Natural killer cell treated with Interleukin-12 subunit alpha and Interleukin-12 subunit beta and Interleukin-15 and Interleukin-18, amount 100 ng/mL, for 72 hours (primary cell): Measurements from ENCODE around the gene ICE2. TPM values are rescaled to one million over a fixed set of nuclear protein-coding genes. Genes with fewer than 3 reads are reported as not detected.

ENCODE experiments used
- ATAC-seq, 2 donors: fragments of 150-1000 bp; cut with Tn5 transposase in 1 of 2; sonication (Bioruptor Pico), chemical (Tn5 transposase) in 1 of 2; 2 replicates each; pipeline ENCODE4 v1.10.0; 2021
- DNase-seq: peaks from one replicate; pipeline ENCODE4 v3.0.0; 2022; ENCODE audit warnings: low spot score
- H3K27ac Mint-ChIP-seq, 2 donors: 1 replicate in 1 of 2; 2 replicates in 1 of 2; pipeline ENCODE4 v1.8.0; 2022; ENCODE audit warnings: mixed read lengths in 2 of 2, mild to moderate bottlenecking in 1 of 2, moderate library complexity in 1 of 2
- H3K27me3 Mint-ChIP-seq, 2 donors: 1 replicate in 1 of 2; 2 replicates in 1 of 2; pipeline ENCODE4 v1.8.0; 2022; ENCODE audit warnings: mixed read lengths in 2 of 2
- H3K36me3 Mint-ChIP-seq: one replicate; pipeline ENCODE4 v1.8.0; 2022; ENCODE audit warnings: mixed read lengths
- H3K4me1 Mint-ChIP-seq, 2 donors: 1 replicate in 1 of 2; 2 replicates in 1 of 2; pipeline ENCODE4 v1.8.0; 2022; ENCODE audit warnings: low read depth in 2 of 2, mixed read lengths in 2 of 2, mild to moderate bottlenecking in 1 of 2
- H3K4me3 Mint-ChIP-seq: one replicate; pipeline ENCODE4 v1.8.0; 2022; ENCODE audit warnings: mixed read lengths
- H3K9me3 Mint-ChIP-seq: 2 replicates; pipeline ENCODE4 v1.8.0; 2022; ENCODE audit warnings: mixed read lengths
- total RNA-seq, 2 donors: library from RNA; stranded (reverse); gene quantifications; one replicate each; pipeline ENCODE4 v1.2.3, GENCODE V29; 2022

Gene ICE2
- total RNA-seq, 2 donors from 2014 or later = 38.9 to 79.4 TPM

DNA sequence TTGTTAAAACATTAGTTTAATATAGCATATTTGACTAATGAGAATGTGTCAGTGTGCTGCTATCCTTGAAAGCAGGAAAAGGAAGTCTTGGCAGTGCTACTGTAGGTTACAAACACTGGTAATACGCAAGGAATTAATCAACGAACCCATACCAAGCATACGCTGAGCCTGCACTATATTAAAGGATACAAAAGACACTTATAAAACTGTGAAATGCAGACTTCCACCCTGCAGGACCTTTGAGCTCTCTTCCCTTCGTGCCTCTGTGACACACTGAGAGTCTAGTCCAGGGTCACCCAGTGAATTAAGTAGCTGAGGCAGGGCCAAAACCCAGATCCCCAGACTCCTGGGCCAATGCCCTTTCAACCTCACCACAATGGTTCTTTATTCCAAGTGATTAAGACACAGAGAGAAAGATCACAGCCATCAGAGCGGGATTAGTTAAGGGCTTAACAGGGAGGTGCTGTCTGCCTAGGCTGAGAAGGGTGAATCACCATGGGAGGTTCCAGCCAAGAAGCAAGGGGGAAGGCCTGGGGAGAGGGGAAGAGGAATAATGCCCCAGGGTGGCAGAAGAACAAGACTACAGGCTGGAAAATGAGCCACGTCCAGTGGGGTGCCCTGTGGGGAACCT lies 88.0 kb downstream of the ICE2 start:
- H3K27me3 Mint-ChIP-seq = no peaks in the 10 kb centered on the region
- peak overlapping the region; percentile 37 for H3K4me3 Mint-ChIP-seq
- ATAC-seq (no peak), DNase-seq (no peak)
- peaks cover 10% of the 10 kb centered on the region for H3K36me3 Mint-ChIP-seq
- peaks cover 55 to 68% of the 10 kb centered on the region in 2 donors for H3K4me1 Mint-ChIP-seq
- no peaks in the 10 kb centered on the region for H3K9me3 Mint-ChIP-seq
- H3K27ac Mint-ChIP-seq = peak overlapping the region; percentile 66 to 85

DNA sequence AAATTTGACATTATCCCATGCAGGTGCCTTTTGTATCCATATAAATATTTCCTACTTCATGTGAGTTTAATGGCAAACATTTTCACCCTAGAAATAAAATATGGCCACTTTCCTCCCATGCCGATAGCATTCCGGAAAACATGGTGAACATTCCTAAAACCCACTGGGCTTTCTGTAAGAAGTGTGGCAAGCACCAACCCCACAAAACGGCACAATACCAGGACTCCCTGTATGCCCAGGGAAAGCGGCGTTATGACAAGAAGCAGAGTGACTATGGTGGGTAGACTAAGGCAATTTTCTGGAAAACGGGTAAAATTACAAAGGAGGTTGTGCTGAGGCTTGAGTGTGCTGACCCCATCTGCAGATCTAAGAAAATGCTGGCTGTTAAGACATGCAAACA lies 88.7 kb downstream of the ICE2 start:
- peak overlapping the region; percentile 75 for H3K4me3 Mint-ChIP-seq
- DNase-seq = no peak

DNA sequence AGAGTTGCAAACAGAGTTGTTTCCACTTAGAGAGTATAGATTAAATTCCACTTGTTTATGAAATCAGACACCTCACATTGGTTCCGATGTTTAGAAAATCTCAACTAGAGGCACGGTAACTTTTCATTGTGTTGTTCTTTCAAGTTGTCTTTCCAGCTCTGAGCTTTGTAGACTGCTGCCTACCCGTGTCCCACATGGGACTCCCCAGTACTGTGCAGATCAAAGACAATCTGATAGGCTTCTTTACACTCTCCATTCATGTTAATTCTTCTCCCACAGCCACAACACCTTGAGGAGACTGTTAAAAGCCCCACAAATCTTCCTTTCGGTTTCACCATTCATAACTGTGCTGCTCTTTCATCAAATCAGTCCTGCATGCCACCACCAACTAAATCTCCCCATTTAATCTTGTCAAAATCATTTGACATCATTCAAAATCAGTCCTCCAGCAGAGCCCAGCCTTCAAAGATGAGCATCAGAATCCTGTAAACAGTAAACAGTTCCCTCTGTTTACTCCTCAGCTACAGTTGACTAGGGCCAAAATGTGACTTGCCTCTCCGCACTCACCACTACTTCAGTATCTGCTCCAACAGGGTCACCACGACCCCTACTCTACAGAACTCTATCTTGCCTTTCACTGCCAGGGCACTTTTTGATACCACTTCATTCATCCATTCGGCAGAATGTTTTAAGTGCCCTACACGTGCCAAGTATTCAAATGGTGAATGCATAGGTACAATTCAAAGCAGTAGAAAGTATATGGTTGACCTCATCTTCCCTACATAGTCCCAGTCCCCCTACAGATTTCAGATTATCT lies 89.5 kb downstream of the ICE2 start:
- ATAC-seq = peak; percentile 87 to 89
- Mint-ChIP-seq H3K9me3 (no peaks in the 10 kb centered on the region), H3K27ac (peak overlapping the region; percentile 6 to 21), H3K36me3 (peaks cover 6% of the 10 kb centered on the region), H3K27me3 (no peaks in the 10 kb centered on the region), H3K4me3 (peak overlapping the region; percentile 75), H3K4me1 (peaks cover 55 to 62% of the 10 kb centered on the region in 2 donors)
- DNase-seq = no peak

More for the DNA sequence above, 88.7 kb downstream of the ICE2 start:
- peaks cover 55 to 67% of the 10 kb centered on the region in 2 donors for H3K4me1 Mint-ChIP-seq
- H3K9me3 Mint-ChIP-seq = no peaks in the 10 kb centered on the region
- peaks cover 6% of the 10 kb centered on the region for H3K36me3 Mint-ChIP-seq
- H3K27me3 Mint-ChIP-seq = no peaks in the 10 kb centered on the region
- peak overlapping the region; percentile 6 to 21 for H3K27ac Mint-ChIP-seq
- no peak for ATAC-seq

DNA sequence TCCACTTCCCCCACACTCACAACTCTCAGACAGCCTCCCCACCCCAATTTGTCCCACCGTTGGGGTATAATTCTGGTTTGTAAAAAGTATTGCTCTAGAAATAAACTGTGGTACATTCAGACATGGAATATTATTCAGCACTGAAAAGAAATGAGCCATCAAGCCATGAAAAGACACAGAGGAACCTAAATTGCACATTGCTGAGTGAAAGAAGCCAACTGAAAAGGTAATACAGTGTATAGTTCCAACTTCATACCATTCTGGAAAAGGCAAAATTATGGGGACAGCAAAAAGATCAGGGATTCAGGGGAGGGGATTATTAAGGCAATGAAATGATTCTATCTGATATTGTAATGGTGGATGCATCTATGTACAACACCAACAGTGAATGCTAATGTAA lies 91.6 kb downstream of the ICE2 start:
- DNase-seq (no peak), ATAC-seq (no peak)
- Mint-ChIP-seq H3K4me3 (no peak overlapping the region), H3K4me1 (peaks cover 45 to 51% of the 10 kb centered on the region in 2 donors), H3K9me3 (no peaks in the 10 kb centered on the region), H3K27me3 (no peaks in the 10 kb centered on the region), H3K27ac (no peak overlapping the region), H3K36me3 (no peaks in the 10 kb centered on the region)

DNA sequence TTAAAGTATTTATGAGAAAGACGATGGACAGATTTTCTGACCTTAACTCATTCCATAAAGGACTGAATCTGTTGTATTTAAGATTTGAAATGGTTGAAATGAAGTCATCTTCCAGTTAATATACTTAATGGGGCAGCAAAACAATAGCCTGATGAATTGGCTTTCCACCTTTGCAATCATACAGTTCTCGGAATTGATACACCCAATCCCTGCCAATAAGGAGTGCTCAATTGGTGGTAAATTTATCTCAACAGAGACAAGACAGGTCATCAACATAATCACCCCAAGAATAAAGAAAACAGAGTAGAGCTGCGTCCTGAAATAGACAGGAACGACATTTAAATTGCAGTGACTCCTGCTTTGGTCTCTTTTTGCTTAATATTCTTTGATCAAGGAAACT lies 92.3 kb downstream of the ICE2 start:
- Mint-ChIP-seq H3K9me3 (no peaks in the 10 kb centered on the region), H3K4me3 (no peak overlapping the region), H3K27ac (no peak overlapping the region), H3K4me1 (peaks cover 42 to 47% of the 10 kb centered on the region in 2 donors), H3K27me3 (no peaks in the 10 kb centered on the region), H3K36me3 (no peaks in the 10 kb centered on the region)
- ATAC-seq (no peak), DNase-seq (no peak)

DNA sequence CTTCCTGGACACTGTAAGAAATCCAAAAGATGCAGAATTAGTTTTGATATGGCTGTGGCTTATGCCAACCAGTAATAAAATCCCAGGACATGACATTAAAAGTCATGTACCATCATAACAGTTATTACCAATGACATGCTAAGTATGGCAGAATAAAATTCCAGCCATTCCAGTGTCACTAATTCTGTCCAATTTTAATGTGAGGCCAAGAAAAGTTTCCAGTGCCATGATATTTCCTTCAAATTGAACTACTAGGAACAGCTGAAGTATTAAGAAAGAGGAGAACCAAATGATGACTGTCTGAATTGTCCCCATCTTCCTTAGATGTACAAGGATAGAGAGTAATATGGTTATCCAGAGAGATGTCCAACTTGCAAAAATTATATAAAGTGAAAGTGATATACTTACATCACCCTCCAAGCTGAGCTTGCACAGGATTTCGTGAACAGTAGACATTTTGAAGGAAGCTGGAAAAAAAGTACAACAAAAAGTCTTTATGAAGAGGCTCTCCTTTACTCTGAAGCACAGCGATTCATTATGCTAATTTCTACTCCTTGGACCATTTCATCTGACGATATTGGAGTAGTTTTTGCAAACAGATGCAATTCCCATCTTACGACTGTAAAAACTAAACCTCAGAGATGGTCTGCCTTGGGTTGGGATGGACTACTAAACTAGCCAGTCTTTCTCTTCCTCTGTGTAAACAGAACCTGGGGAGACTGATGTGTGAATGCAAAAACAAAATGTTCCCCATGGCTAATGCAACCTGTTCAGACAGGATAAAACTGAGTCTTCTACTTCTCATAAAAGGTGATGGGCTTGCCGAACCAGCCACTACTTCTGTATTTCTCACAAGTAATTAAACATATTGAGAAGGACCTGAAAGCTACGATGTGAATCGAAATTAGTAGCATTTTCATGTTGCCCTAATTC lies 93.1 kb downstream of the ICE2 start:
- Mint-ChIP-seq H3K9me3 (no peaks in the 10 kb centered on the region), H3K36me3 (no peaks in the 10 kb centered on the region), H3K4me3 (no peak overlapping the region), H3K4me1 (peaks cover 37 to 40% of the 10 kb centered on the region in 2 donors), H3K27ac (no peak overlapping the region), H3K27me3 (no peaks in the 10 kb centered on the region)
- DNase-seq = no peak
- no peak for ATAC-seq

DNA sequence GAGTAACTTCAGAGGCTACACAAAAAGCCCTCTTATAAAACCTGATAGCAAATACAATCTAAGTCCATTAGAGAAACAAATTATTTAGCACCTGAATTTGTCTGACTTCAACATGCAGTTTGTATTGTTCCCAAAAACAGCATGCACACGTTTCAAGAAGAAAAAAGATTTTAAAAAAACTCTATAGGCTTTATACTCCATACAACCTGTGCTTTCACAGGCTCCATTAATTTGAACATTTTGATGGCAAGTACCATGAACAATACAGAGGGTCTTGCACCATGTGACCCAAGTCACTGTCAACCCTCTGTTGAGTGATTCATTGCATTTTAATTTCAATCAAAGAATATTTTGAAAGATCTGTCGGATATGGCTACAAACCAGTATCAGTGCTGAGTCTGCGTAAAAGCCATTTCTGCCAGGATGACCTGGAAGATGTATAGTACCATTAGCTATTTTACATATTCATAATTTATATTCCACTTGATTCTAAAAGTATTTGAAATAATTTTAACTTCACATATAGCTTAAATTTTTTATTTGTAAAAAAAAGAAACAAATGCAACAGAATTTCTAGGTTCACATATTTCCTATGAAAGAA lies 94.3 kb downstream of the ICE2 start:
- Mint-ChIP-seq H3K4me3 (no peak overlapping the region), H3K27ac (no peak overlapping the region), H3K27me3 (no peaks in the 10 kb centered on the region), H3K9me3 (no peaks in the 10 kb centered on the region), H3K4me1 (peaks cover 26 to 27% of the 10 kb centered on the region in 2 donors), H3K36me3 (no peaks in the 10 kb centered on the region)
- no peak for ATAC-seq
- no peak for DNase-seq

DNA sequence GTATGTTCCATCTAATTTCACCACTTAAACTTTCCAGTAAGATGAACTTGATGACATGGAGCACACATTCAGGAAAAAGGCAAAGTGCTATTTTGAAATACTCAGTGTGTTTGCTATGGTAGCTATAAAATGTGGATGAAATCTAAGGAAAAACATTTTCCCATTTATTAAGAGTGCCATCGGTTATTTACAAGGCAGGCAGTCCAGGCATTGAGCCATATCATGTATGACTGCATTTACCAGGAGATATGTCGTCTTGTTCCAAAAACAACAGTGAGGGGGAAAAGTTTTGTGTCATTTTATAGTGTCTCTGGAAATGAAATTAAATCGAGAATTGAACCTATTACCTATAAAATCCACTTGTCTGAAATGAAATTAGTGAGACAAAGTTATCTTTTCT lies 94.9 kb downstream of the ICE2 start:
- Mint-ChIP-seq H3K4me1 (peaks cover 20 to 21% of the 10 kb centered on the region in 2 donors), H3K9me3 (no peaks in the 10 kb centered on the region), H3K27ac (no peak overlapping the region), H3K27me3 (no peaks in the 10 kb centered on the region), H3K4me3 (no peak overlapping the region), H3K36me3 (no peaks in the 10 kb centered on the region)
- ATAC-seq (no peak), DNase-seq (no peak)

DNA sequence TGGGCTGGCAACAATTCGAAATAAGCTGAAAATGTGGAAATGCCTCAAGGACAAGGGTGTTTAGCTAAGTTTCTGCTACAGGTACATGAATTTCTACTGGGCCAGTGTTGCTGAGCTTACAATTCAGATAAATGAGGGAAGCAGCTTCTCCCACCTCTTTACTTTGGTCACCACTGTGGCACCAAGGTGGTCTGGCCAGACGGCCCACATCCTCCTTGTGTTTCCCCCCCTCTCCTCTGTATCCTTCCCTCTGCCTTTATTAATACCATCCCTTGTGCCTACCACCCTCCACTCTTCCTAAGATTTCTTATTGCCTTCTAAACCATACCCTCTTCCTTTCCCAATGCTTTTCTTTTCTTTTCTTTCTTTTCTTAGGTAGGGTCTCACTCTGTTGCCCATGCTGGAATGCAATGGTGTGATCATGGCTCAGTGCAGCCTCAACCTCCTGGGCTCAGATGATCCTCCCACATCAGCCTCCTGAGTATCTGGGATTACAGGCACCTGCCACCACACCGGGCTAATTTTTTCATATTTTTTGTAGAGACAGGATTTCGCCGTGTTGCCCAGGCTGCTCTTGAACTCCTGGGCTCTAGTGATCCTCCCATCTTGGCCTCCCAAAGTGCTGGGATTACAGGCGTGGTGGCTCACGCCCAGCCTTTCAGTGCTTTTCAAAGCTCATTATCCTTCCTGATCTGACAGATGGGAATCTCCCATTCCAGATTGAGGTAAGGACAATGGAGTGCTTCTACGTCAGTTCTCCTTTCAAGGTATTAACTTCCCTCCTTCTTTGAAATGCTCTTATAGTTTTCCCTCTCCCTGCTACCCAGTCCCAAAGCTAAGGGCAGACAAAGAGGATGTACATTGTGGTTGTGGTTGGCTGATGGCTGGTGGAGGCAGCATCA lies 95.9 kb downstream of the ICE2 start:
- Mint-ChIP-seq H3K9me3 (no peaks in the 10 kb centered on the region), H3K4me1 (peaks cover 14 to 16% of the 10 kb centered on the region in 2 donors), H3K36me3 (no peaks in the 10 kb centered on the region), H3K4me3 (no peak overlapping the region), H3K27ac (peak overlapping the region in 1 of 2 donors; percentile 56), H3K27me3 (no peaks in the 10 kb centered on the region)
- no peak for ATAC-seq
- no peak for DNase-seq

DNA sequence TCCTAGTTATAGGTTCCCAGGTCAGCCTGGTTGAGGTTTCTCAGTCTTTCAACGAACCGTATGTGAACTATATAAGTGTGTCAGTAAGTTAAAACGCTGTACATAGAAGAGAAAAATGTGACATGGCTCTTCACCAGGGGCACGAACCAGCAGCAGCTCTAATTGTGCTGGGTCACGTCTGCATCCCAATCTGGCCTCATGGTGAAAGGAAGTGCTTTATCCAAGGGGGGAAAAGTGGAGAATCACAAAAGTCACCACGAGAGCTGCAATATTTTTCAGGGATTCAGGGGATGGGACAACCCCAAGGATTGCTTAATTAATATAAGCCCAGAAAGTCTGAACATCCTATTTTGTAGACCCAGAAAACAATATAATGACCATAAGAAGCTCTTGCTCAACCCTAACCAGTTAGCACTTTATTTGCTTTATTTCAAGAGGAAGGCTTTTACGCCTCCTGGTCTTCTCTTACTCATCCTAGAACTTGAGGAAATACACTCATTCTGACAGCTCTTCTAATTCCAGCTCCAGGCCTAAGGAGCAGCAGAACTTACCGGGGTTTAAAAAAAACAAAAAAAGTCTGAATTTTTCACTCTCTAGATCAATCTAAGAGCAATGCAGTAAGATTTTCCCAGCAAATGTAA lies 97.7 kb downstream of the ICE2 start:
- Mint-ChIP-seq H3K4me1 (peaks cover 6 to 7% of the 10 kb centered on the region in 2 donors), H3K36me3 (no peaks in the 10 kb centered on the region), H3K27me3 (no peaks in the 10 kb centered on the region), H3K27ac (no peak overlapping the region), H3K9me3 (no peaks in the 10 kb centered on the region), H3K4me3 (no peak overlapping the region)
- no peak for ATAC-seq
- no peak for DNase-seq

DNA sequence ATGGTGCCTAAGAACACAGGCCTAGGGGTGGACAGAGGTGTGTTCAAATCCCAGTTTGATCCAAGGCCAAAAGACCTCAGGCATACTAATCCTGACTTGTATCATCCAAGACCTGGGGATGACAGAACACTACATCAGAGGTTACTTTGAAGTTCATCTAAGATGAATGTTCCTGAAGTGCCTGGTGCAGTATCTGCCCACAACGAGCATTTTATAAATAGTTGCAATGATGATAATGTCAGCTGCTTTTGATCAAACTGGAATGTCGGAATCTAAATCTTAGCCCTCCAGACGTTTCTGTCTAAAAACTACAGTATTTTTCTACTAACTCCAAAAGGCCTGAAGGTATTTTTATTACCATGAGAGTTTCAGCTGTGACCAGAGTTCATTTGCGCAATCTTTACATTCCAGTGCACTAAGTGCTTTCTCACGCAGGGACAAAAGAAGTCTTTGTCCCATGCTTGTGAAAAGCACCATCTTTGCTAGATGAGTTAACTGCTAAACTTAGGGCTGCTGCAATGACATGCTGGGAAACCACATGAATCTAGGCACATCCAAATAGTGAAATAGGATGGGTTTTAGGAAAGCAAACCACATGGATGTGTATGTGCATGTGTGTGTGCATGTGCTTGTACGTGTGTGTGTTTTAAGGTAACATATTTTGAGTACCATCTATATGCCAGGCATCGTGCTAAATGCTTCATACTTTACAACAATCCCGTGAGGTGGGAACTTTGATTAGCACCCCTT lies 99.2 kb downstream of the ICE2 start:
- H3K36me3 Mint-ChIP-seq = no peaks in the 10 kb centered on the region
- H3K9me3 Mint-ChIP-seq = no peaks in the 10 kb centered on the region
- H3K4me1 Mint-ChIP-seq = peaks cover 8 to 13% of the 10 kb centered on the region in 2 donors
- H3K27me3 Mint-ChIP-seq = no peaks in the 10 kb centered on the region
- no peak for ATAC-seq
- DNase-seq = no peak
- H3K4me3 Mint-ChIP-seq = no peak overlapping the region
- no peak overlapping the region for H3K27ac Mint-ChIP-seq

DNA sequence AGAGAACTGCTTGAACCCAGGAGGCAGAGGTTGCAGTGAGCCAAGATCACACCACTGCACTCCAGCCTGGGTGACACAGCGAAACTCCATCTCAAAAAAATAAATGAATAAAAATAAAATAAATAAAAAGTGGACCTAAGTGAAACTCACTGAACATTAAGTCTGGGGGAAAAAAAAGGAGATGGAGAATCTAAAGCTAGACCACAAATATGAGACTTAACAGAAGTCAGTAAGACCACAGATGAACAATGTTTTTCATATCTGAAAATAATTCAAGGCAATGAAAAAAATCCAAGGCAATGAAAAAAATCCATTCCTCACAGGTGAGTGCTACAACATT lies 99.8 kb downstream of the ICE2 start:
- Mint-ChIP-seq H3K9me3 (no peaks in the 10 kb centered on the region), H3K27ac (no peak overlapping the region), H3K36me3 (no peaks in the 10 kb centered on the region), H3K4me1 (peaks cover 8 to 13% of the 10 kb centered on the region in 2 donors), H3K27me3 (no peaks in the 10 kb centered on the region), H3K4me3 (no peak overlapping the region)
- no peak for ATAC-seq
- no peak for DNase-seq
